ENCODE measurements around the gene EAF1.

DNA sequence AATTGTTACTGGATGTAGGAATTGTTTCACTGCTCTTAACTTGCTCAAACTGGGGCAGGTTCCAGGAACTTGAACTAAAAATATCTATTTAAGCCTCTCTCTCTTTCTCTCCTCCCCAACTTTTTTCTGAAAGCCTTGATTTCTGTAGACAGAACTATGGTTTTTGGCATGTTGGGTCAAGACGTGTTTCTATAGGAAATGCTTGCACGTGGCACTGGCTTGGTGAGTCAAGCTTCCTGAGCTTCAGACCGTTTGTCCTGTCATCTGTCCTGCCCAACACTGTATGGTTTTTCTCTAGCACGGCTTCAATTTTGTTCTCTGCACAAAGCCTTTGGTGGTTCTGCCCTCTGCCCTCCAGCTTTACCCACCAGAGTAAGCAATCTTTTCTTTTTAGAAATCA, 13.5 kb downstream of the EAF1 start:
- TF ChIP-seq, protein P1, sequence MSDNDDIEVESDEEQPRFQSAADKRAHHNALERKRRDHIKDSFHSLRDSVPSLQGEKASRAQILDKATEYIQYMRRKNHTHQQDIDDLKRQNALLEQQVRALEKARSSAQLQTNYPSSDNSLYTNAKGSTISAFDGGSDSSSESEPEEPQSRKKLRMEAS (IDR thresholded peaks at IDR 0.05) = no peak
- TF ChIP-seq JUND (IDR thresholded peaks at IDR 0.05; ENCODE audit: low read length) (no peak), RAD21 (IDR thresholded peaks at IDR 0.05 in 1 of 2, conservative IDR thresholded peaks at IDR 0.05 in 1 of 2; ENCODE audit: low read depth in 2 of 2, low read length in 2 of 2) (no peak), CTBP2 (IDR thresholded peaks at IDR 0.05; ENCODE audit: borderline replicate concordance, insufficient read depth, insufficient read length, low read length) (no peak)

Measured in H1 (cell line).